Smooth muscle cell (in vitro differentiated cells): ENCODE results near the gene SH3TC2. TPM values are rescaled to one million over a fixed set of nuclear protein-coding genes. Genes with fewer than 3 reads are reported as not detected.

Experiments
- DNase-seq: peaks from one replicate; lab custom pipeline; 2025; ENCODE audit not compliant: unreplicated experiment; lab: John Stamatoyannopoulos, UW
- H2AFZ ChIP-seq: fragments of 200-600 bp; sonication (generic); 2 replicates; pipeline ENCODE4 v1.6.0; 2016; ENCODE audit warnings: antibody characterized with exemption, low read depth, mild to moderate bottlenecking
- H3F3A ChIP-seq: fragments of 200-600 bp; sonication (generic); 2 replicates; pipeline ENCODE4 v1.6.0; 2017; ENCODE audit warnings: antibody characterized with exemption, low read depth
- H3K27ac ChIP-seq: fragments of 200-600 bp; sonication (generic); 2 replicates; pipeline ENCODE4 v1.5.1; 2016; ENCODE audit warnings: low read depth, mild to moderate bottlenecking
- H3K27me3 ChIP-seq: fragments of 200-600 bp; sonication (generic); 2 replicates; pipeline ENCODE4 v1.6.1; 2016; ENCODE audit warnings: low read depth, mild to moderate bottlenecking
- H3K36me3 ChIP-seq: fragments of 200-600 bp; sonication (generic); 2 replicates; pipeline ENCODE4 v1.5.1; 2016; ENCODE audit warnings: low read depth
- H3K4me1 ChIP-seq: fragments of 200-600 bp; sonication (generic); 2 replicates; pipeline ENCODE4 v1.5.1; 2016; ENCODE audit warnings: low read depth
- H3K4me2 ChIP-seq: fragments of 200-600 bp; sonication (generic); 2 replicates; pipeline ENCODE4 v1.6.0; 2016; ENCODE audit warnings: mild to moderate bottlenecking
- H3K4me3 ChIP-seq: fragments of 200-600 bp; sonication (generic); 2 replicates; pipeline ENCODE4 v1.5.1; 2016; ENCODE audit warnings: mild to moderate bottlenecking
- H3K79me2 ChIP-seq: fragments of 200-600 bp; sonication (generic); 2 replicates; pipeline ENCODE4 v1.6.0; 2016; ENCODE audit warnings: low read depth, mild to moderate bottlenecking
- H3K9ac ChIP-seq: fragments of 200-600 bp; sonication (generic); 2 replicates; pipeline ENCODE4 v1.6.0; 2016; ENCODE audit warnings: low read depth
- H3K9me3 ChIP-seq: fragments of 200-600 bp; sonication (generic); replicated peaks from 2 replicates; pipeline ENCODE4 v1.5.1; 2016; ENCODE audit warnings: low read depth
- H4K20me1 ChIP-seq: fragments of 200-600 bp; sonication (generic); 2 replicates; pipeline ENCODE4 v1.6.0; 2016; ENCODE audit warnings: low read depth
- WGBS: methylation state at CpG from one replicate; pipeline ENCODE4 v1.1.7; 2016; ENCODE audit warnings: low lambda C conversion rate; 5-methylcytosine and 5-hydroxymethylcytosine counted together
- polyA plus RNA-seq: library from polyadenylated mRNA; unstranded; fragments of >200 nt; fragmentation: Nextera tagmentation; extraction: Ambion mirVana; gene quantifications from 2 replicates; pipeline ENCODE4 v1.2.1, GENCODE V29; 2016
- total RNA-seq: library from RNA; depleted of rRNA; stranded (reverse); fragments of >200 nt; gene quantifications from 2 replicates; pipeline ENCODE4 v1.2.3, GENCODE V29; 2014
- TF ChIP-seq, protein P1 (sequence below): fragments of 200-600 bp; sonication (generic); IDR thresholded peaks from 2 replicates; pipeline ENCODE4 v1.5.1; 2017; ENCODE audit warnings: borderline replicate concordance, mild to moderate bottlenecking, antibody characterized with exemption; ENCODE audit not compliant: insufficient read depth, poor library complexity, severe bottlenecking

Gene SH3TC2
- total and polyA plus RNA-seq, 2 experiments from 2014 or later, result 0.31 to 0.46 TPM

DNA sequence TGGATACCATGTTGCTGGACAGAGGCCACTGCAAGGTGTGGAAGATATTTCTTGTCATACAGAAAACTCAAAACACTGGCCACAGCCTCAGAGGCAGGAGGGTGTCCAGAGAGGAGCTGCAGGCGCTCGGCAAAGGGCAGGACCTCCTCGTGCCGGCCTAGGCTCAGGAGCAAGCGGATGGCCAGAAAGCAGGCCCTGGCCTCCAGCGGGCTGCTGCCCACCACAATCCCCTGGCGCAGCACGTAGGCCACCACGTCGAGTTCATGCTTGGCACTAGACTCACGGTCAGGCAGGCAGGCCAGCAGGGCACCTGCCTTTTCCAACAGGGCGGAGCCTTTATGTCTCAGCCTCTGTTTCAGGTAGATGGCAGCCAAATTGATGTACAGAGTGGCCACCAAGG lies 35.2 kb downstream of the SH3TC2 start:
- no peak overlapping the region for H2AFZ ChIP-seq
- H3K36me3 ChIP-seq, result no peaks in the 10 kb centered on the region
- H3K27ac ChIP-seq, result no peak overlapping the region
- H3K27me3 ChIP-seq, result no peaks in the 10 kb centered on the region
- no peak overlapping the region for H3K9ac ChIP-seq
- no peak overlapping the region for H3K4me2 ChIP-seq
- H3K9me3 ChIP-seq, result no peaks in the 10 kb centered on the region
- no peak overlapping the region for H3K4me3 ChIP-seq
- no peaks in the 10 kb centered on the region for H3K4me1 ChIP-seq
- DNase-seq, result no peak
- H3K79me2 ChIP-seq, result no peaks in the 10 kb centered on the region
- TF ChIP-seq, protein P1, sequence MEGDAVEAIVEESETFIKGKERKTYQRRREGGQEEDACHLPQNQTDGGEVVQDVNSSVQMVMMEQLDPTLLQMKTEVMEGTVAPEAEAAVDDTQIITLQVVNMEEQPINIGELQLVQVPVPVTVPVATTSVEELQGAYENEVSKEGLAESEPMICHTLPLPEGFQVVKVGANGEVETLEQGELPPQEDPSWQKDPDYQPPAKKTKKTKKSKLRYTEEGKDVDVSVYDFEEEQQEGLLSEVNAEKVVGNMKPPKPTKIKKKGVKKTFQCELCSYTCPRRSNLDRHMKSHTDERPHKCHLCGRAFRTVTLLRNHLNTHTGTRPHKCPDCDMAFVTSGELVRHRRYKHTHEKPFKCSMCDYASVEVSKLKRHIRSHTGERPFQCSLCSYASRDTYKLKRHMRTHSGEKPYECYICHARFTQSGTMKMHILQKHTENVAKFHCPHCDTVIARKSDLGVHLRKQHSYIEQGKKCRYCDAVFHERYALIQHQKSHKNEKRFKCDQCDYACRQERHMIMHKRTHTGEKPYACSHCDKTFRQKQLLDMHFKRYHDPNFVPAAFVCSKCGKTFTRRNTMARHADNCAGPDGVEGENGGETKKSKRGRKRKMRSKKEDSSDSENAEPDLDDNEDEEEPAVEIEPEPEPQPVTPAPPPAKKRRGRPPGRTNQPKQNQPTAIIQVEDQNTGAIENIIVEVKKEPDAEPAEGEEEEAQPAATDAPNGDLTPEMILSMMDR, result no peak
- 95% methylated on average over 12 of the region's 12 CpGs for WGBS
- H4K20me1 ChIP-seq, result no peaks in the 10 kb centered on the region
- no peaks in the 10 kb centered on the region for H3F3A ChIP-seq

DNA sequence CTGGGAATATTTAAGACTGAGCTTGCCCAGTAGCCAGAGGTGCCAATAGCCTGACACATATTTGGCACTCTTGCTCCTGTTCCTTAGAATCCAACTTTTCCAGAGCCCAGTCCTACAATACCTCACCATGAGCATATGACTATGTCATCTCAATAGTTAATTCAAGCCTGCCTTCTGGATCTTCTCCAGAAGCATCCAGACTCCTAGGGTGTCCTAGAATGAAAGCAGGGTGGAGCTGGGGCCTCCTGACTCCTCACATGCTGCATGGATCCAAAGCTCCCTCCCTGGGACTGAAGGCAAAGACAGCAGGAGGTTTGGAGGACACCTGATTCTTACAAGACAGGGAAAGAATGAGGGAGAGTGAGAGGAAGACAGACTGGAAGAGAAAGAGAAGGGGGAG lies 37.9 kb downstream of the SH3TC2 start:
- no peaks in the 10 kb centered on the region for H3F3A ChIP-seq
- H3K9me3 ChIP-seq, result peaks cover 3% of the 10 kb centered on the region
- no peak overlapping the region for H2AFZ ChIP-seq
- TF ChIP-seq, protein P1, result no peak
- H3K4me3 ChIP-seq, result no peak overlapping the region
- DNase-seq, result no peak
- H3K36me3 ChIP-seq, result no peaks in the 10 kb centered on the region
- H3K79me2 ChIP-seq, result no peaks in the 10 kb centered on the region
- no peaks in the 10 kb centered on the region for H4K20me1 ChIP-seq
- H3K4me2 ChIP-seq, result no peak overlapping the region
- H3K27me3 ChIP-seq, result no peaks in the 10 kb centered on the region
- H3K27ac ChIP-seq, result no peak overlapping the region
- H3K9ac ChIP-seq, result no peak overlapping the region
- no peaks in the 10 kb centered on the region for H3K4me1 ChIP-seq

DNA sequence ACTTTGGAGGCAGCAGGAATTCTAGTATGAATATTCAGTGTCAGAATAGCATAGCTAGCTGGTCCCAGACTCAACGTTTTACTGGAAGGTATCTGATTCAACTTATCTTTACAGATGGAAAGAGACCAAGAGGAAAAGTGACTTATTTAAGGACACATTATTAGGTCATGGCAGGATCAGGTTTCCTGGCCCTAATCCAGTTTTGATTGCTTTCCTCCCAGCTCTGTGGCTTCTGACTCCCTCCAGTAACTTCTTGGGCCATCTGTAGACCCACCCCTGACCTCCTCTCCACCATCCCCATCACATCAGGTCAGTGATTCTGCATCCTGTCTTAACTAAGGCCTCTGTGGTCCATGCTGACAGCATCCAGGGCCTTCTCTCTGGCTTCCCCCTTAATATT lies 38.4 kb downstream of the SH3TC2 start:
- H3K4me3 ChIP-seq, result no peak overlapping the region
- H3K36me3 ChIP-seq, result no peaks in the 10 kb centered on the region
- DNase-seq, result no peak
- no peaks in the 10 kb centered on the region for H3K79me2 ChIP-seq
- peaks cover 3% of the 10 kb centered on the region for H3K9me3 ChIP-seq
- no peaks in the 10 kb centered on the region for H4K20me1 ChIP-seq
- H3K4me1 ChIP-seq, result no peaks in the 10 kb centered on the region
- no peaks in the 10 kb centered on the region for H3K27me3 ChIP-seq
- H3K9ac ChIP-seq, result no peak overlapping the region
- H2AFZ ChIP-seq, result no peak overlapping the region
- no peak overlapping the region for H3K27ac ChIP-seq
- WGBS, result 29% methylated on average over 1 of the region's 1 CpG
- H3F3A ChIP-seq, result no peaks in the 10 kb centered on the region
- no peak overlapping the region for H3K4me2 ChIP-seq
- TF ChIP-seq, protein P1, result no peak

DNA sequence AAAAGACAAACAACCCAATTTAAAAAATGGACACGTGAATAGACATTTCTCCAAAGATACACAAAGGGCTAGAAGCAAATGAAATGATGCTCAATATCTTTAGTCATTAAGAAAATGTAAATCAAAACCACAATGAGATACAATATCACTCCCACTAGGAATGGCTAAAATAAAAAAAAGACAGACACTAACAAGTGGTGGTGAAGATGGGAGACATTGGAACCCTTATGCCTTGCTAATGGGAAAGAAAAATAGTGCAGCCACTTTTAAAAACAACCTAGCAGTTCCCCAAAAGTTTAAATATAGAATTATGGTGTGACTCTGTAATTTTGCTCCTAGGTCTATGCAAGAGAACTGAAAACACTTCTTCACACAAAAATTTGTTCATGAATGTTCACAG lies 40.7 kb downstream of the SH3TC2 start:
- DNase-seq, result no peak
- no peak overlapping the region for H3K9ac ChIP-seq
- H3K79me2 ChIP-seq, result no peaks in the 10 kb centered on the region
- peaks cover 3% of the 10 kb centered on the region for H3K9me3 ChIP-seq
- no peaks in the 10 kb centered on the region for H3K36me3 ChIP-seq
- no peaks in the 10 kb centered on the region for H3K4me1 ChIP-seq
- no peaks in the 10 kb centered on the region for H3K27me3 ChIP-seq
- no peaks in the 10 kb centered on the region for H3F3A ChIP-seq
- 97% methylated on average over 1 of the region's 1 CpG for WGBS
- TF ChIP-seq, protein P1, result no peak
- H4K20me1 ChIP-seq, result no peaks in the 10 kb centered on the region
- no peak overlapping the region for H3K4me2 ChIP-seq
- H3K4me3 ChIP-seq, result no peak overlapping the region
- no peak overlapping the region for H3K27ac ChIP-seq
- H2AFZ ChIP-seq, result no peak overlapping the region
